ENCODE measurements around the gene PDE4D. TPM values are rescaled to one million over a fixed set of nuclear protein-coding genes. Genes with fewer than 3 reads are reported as not detected.

The PDE4D gene
- total RNA-seq (2014; rRNA removed; shearing (Covaris generic)): 15.0 and 16.7 TPM in 2 replicates

DNA sequence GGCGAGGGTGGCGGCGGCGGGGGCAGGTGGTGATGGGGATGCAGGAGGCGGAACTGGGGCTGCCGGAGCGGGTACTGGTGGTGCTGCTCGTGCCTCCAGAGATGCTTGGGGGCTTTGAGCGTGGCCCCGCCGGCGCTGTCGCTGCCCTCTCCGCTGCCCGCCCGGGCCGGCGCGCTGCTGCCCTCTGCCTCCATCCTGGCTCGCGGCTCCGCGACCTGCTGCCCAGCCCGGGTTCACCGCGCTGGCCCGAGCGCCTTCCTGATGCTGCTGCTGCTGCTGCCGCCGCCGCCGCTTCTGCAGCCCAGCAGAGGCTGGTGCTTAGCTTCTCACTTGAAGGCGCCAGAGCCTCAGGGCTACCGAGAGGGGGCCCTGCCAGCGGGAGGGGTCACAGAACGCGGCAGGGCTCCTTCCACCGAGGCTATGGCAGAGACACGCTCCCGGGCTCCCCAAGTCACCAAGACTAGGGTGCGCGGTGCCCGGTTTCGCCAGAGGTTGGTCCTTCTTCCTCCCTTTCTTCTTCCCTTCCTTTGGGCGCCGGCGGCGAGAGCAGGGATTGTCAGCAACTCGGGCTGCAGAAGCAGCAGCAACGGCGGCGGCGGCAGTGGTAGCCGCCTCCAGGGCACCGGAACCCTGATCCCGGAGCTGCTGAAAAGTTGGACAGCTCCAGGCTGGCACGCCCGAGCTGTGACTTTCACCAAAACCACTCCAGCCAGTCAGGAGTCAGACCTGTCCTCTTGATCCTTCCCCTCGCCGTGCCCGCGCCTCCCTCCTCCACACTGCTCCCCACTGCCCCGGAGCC, at the start of gene PDE4D:
Gene PDE4D (minus strand): TSS at position 298 of the 799 bp plus-strand sequence.
- DNase-seq (ENCODE audit: low spot score): no peak

- DNase-seq (ENCODE audit: low spot score): no peak
Observed at GRCh38 chr5:59937633-59938032, 44.1 kb upstream of the PDE4D start.

- no peak for DNase-seq (ENCODE audit: low spot score)
Observed at GRCh38 chr5:59923465-59923864, 29.9 kb upstream of the PDE4D start.

GRCh38 chr5:59922220-59922619, 28.7 kb upstream of the PDE4D start:
- no peak for DNase-seq (ENCODE audit: low spot score)

DNA sequence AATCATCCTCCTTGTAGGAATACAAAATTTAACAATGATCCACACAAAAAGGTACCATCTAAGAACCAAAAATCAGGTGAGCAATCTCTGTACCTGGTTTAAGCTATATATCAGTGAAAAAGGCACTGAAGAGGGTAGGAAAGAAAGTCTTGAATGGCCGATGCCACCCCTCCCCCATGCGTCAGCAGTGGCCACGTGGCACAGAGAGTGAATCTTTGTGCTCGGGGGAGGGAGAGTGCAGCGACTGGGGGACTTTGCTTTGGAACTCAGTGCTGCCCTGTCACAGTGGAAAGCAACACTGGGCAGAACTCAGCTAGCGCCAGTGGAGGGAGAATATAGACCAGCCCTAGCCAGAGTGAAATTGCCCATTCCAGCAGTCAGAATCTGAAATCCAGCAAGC, 28.3 kb upstream of the PDE4D start:
- no peak for DNase-seq (ENCODE audit: low spot score)

DNA sequence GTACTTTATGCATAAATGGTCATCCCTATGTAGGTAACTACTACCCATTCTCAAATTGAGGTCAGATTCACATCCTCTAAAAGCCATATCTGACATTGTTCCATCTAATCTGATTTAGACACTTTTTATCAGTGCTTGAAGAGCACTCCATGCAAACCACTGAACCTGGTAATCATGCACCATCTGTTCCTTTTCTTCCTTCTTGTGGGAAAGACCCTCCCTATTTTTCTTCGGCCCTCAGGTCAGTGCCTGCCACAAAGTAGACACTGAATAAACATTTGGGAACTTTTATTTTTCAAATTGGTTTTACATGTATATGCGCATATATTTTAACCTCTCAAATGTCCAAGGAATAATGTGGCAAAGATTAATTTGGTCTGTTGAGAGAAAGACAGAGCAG, 26.0 kb upstream of the PDE4D start:
- DNase-seq (ENCODE audit: low spot score): no peak

DNA sequence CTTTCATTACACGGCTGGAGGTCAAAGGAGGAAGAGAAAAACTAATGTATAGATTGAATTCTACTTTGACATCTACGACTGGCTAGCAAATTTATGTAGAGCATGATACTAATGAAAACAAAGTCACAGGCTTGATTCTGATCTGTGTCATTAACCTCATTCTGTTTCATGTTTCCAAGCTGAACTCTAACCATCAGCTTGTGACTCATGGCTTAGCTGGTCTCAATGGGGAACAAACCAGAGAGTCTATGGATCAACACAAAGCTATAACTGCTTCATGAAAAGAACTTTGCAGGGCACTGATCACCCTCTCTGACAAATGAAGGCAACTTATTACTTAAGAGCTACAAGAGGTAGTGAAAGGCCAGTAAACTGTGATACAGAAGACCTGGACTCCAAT, 23.6 kb upstream of the PDE4D start:
- DNase-seq (ENCODE audit: low spot score): no peak

GRCh38 chr5:59905188-59905587, 11.7 kb upstream of the PDE4D start:
- DNase-seq (ENCODE audit: low spot score): no peak

DNA sequence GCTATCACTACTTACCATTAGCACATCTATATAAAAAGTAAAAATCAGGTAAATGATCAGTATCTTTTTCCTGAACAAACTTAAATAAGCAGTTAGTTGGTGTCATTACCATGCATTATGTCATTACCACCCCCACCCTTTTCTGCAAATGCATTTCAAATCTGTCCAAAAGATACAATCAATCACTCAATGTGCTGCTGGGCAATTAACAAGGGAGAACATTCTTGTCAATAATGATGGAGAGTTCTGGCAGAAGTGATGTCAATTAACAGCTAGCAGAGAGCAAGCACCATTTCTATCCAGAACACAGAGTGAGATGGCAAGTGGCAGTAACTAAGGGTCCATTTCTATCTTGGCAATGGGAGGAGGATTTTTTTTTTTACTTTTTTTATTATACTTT, 3.5 kb upstream of the PDE4D start:
- DNase-seq (ENCODE audit: low spot score): no peak

DNA sequence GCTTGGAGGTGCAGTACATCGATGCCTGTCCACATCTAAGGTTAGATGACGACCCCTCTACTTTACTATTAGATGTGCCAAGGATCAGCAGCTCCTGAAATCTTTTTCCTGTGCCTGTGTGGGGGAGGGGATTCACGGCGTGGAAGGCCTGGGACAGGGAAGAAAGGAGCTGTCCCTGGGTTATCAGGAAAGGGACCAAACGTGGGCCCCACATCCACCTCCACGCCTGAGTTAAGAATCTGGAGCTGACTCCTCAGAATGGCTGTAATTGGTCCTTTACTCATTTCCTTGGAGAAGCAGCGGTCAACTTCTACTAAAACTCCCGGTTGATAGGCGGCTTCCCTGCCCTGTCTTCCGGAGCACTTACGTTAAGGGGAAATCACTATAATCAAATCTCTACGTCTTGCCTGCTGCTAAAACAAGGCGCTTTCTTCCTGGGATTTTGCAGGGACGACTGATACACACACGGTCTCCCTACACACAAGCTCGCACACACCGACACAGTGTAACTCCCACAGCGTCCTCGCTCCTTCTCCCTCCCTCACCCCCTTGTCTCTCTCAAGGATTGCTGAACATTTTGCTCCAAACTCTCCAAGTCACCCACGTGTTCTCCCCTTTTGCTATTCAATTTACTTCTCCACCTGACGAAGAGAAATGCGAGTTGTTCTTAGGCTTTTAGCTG, 1.4 kb downstream of the PDE4D start:
- DNase-seq (ENCODE audit: low spot score): no peak

DNA sequence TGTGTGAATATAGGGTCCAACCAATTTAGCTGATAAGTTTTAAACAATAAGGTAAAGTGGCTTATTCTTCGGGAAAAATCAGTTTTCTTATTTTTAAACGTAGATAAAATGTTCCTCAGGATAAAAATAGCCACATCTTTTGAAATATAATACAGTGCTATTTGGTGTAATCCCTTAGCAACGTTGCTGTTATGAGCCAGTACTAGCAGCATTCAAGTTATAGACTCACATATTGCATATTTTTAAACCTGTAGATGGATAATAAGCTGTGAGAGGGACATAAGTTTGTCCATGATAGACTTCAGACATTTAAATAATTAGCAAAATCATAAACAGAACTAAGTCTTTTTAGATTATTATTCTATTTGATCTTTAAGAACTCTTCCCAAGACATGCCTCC, 6.3 kb downstream of the PDE4D start:
- no peak for DNase-seq (ENCODE audit: low spot score)

DNA sequence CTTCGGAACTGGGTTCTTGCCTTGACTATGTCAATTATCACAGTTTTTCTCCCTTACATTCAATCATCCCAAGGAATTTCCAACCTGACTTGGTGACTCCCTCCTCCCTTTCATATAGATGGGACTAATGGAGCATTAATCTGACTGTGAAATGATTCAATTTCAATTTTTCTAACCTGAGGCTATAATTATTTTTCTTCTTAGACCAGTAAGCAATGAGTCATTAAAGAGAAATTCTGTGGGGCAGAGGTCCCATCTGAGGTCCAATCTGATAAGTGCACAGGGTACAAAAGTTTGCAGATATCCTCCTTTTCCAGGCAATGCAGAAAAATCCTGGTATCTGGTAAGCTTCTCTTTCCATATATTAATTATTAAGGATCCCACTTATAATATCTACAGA, 18.9 kb downstream of the PDE4D start:
- DNase-seq (ENCODE audit: low spot score): no peak

DNA sequence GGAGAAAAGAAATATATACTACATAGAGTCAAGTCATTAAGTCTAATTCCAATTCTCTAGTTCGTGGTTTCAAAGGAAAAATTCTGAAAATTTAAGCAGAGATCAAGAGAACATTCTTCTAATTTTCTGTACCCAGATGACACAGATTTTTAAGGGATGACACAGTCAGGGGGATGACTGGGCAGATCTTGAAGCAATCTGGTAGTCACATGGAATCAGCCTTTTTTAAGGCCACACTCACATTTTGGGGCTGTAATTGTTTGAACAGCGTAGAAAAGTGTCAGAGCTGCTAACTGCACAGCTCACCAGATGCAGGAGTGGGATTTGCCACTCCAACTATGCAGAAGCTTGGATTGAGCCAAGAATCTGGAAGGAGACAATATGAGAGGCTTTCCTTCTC, 20.4 kb downstream of the PDE4D start:
- DNase-seq (ENCODE audit: low spot score): no peak

DNA sequence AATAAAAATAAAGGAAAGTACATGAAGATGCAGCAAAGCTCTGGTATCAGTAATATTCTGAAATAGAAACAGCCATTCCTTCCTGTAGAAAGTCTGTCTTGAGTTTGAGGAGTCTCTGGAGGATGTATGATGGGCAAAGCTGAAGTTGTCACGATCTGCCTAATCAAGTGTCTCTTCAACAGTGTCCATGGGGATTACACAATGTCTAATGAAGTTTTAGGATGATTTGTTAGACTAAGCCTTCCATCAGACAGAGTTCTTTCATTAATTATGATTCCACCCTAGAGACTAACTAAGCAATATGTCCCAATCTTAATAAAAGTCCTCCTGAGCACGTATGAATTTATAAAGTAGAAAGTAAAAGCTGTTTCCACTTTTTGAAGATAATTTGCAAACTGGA, 26.9 kb downstream of the PDE4D start:
- DNase-seq (ENCODE audit: low spot score): no peak

GRCh38 chr5:59864718-59865117, 28.8 kb downstream of the PDE4D start:
- no peak for DNase-seq (ENCODE audit: low spot score)

DNA sequence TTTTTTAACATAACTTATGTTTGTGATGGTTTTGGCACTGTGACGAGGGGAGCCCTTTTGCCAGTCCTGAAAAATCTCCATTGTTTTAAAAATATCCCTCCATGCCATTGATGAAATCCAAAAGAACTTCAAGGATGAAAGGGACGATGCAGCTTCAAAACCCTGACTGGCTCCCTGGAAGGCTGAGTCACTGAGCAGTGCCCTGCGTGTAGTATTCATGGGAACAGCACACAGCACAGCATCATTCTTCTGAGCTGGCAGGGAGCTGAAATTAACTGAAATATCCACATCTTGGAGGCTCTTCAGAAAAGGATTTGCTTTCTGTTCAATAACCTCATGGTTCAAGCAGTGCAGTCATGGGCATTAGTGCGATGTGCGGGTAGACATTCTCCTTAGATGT, 29.7 kb downstream of the PDE4D start:
- no peak for DNase-seq (ENCODE audit: low spot score)

GRCh38 chr5:59856358-59856757, 37.2 kb downstream of the PDE4D start:
- DNase-seq (ENCODE audit: low spot score): no peak

- no peak for DNase-seq (ENCODE audit: low spot score)
Observed at GRCh38 chr5:59850766-59851165, 42.8 kb downstream of the PDE4D start.

DNA sequence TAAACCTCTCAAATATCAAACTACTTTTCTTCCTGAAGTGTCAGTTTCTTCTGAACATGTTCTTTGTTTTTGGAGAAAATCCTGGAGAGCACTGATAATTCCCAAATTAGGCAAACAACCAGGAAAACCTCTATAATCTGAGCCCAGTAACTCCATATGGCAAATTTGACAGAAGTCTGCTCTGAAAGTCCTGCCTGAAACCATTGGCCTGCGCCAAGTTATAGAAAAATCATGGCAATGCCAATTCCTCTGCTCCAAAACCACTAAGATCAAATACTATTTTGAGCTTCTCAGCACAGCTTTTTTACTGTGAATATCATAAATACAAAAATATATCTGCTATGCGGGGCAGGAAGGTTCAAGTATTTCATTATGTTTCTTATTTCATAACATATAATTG, 45.9 kb downstream of the PDE4D start:
- DNase-seq (ENCODE audit: low spot score): no peak

GRCh38 chr5:59845730-59846129, 47.8 kb downstream of the PDE4D start:
- DNase-seq (ENCODE audit: low spot score): no peak

DNA sequence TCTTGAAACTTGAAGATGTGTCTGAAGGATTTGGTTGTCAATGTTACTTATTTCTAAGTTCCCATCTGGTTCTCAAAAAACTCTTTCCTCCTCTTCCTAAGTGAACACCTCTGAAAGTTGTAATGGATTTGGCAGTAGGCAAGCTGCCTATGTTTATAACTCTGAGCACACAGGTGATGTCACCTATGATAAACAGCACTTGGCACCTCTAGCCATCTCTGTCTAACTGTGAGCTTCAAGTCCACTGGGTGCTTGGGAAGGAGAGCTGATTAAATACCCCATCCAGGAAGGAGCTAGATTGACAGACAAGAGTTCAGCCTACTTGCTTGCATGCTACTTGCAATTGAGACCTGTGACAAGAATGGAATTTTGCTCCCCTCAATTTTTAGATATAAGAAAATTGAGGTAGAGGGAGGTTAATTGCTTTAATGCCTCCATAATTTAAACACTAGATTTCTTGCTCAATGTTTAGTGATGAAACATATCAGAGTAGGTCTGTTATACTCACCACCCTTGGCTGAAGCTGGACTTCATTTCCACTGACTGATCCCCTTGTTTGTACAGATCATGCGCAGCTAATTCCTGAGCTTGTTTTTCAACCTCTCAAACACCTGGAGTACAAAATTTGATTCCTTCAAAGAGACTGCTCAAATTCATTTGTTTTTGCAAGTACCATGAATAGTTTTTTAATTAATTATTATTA, 49.9 kb downstream of the PDE4D start:
- DNase-seq (ENCODE audit: low spot score): no peak

DNA sequence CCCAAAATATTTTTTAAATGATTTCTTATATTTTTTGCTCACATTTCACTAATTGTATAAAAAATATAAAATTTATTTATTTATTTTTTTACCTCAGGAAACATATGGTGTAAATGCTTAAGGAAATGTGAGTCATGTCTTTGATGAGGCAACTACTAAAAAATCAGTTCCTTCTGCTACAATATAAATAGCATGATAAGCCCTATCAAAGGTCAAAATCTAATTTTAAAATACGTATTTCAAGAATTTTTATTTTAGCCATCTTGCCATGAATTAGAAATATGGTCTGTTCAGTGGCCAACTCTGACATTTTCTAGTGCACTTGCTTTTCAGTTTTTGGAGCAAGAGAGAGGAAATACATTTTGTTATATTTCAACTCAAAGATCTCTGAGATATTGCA, 50.5 kb downstream of the PDE4D start:
- no peak for DNase-seq (ENCODE audit: low spot score)

GRCh38 chr5:59840200-59840601, 53.3 kb downstream of the PDE4D start:
- DNase-seq (ENCODE audit: low spot score): no peak
